ENCODE results near the gene MIOX. TPM values are rescaled to one million over a fixed set of nuclear protein-coding genes. Genes with fewer than 3 reads are reported as not detected.
A peak's percentile ranks its signal among the peaks of the same experiment; 100 is the strongest.

MIOX gene
- total RNA-seq, 1 donor from 2014 or later, result not detected

DNA sequence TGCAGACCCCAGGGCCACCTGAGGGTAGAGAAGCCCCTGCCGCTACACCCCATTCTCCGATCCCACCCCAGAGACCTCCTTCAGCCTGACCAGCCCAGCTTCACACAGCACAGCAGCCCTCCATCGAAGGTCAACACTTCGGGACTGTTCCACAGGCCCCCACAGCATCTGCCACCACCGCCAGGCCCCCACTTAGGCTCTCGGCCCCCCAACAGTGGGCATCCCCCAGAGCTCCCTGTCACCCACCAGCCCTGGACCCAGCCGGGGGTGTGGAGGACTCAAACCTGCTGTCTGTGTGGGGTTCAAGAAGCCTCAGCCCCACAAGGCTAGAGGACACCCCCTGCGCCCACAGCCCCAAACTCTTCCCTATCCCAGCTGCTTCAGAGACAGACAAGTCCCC, 18.0 kb upstream of the MIOX start:
- Histone ChIP-seq H3K27ac (replicated peaks) (no peak overlapping the region), H3K27me3 (ENCODE audit: low read depth) (no peaks in the 10 kb centered on the region)

DNA sequence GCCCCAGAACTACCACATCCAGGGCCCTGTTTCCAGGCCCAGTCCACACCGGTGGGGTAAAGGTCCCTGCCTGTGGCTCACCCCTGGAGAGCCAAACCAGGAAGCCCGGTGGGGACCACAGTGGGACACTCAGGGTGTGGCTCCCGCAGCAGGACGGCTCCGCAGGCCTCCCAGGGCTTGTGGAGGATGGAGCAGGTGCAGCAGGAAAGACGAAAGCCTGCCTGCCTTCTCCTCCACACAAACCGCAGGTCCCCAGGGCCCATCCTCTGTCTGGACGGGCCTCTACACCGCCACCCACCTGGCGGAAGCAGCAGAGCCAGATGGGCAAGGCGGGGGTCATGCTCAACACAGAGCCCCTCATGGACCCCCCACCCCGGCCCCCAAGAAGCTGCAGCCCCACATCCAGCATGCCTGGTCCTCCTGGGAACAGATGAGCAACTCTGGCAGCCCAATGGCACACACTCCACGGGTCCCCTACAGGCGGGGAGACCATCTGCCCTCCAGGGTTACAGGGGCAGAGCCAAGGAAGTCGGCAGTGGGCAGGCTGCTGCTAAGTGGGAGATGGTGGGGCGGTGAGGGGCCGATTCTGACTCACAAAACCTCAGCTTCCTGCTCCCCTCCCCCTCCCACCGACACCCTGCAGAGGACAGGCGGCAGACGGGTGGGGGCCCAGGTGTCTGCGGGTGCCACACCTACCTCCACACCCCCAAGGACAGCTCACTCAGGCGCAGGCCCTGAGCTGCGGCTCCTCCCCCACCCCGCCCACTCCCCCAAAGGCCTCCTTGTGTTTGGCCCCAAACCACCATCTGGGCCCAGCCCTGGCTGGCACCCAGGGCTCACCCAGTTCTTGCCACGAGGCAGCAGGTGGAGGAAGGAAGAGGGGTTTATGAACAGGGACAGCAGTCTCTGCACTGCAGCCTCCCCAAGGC, 17.0 kb upstream of the MIOX start:
- intact Hi-C loops (cut with micrococcal nuclease), result no loop called here
- TF ChIP-seq, protein P1, sequence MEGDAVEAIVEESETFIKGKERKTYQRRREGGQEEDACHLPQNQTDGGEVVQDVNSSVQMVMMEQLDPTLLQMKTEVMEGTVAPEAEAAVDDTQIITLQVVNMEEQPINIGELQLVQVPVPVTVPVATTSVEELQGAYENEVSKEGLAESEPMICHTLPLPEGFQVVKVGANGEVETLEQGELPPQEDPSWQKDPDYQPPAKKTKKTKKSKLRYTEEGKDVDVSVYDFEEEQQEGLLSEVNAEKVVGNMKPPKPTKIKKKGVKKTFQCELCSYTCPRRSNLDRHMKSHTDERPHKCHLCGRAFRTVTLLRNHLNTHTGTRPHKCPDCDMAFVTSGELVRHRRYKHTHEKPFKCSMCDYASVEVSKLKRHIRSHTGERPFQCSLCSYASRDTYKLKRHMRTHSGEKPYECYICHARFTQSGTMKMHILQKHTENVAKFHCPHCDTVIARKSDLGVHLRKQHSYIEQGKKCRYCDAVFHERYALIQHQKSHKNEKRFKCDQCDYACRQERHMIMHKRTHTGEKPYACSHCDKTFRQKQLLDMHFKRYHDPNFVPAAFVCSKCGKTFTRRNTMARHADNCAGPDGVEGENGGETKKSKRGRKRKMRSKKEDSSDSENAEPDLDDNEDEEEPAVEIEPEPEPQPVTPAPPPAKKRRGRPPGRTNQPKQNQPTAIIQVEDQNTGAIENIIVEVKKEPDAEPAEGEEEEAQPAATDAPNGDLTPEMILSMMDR (IDR thresholded peaks at IDR 0.05; ENCODE audit: borderline replicate concordance), result no peak
- peak; percentile 41 for DNase-seq

More for the DNA sequence above, 18.0 kb upstream of the MIOX start:
- H3K4me3 ChIP-seq, result no peak overlapping the region
- no peak for DNase-seq
- TF ChIP-seq, protein P1 (IDR thresholded peaks at IDR 0.05; ENCODE audit: borderline replicate concordance), result no peak
- no peaks in the 10 kb centered on the region for H3K9me3 ChIP-seq (replicated peaks)
- peaks cover 45% of the 10 kb centered on the region for H3K36me3 ChIP-seq
- intact Hi-C loops (cut with micrococcal nuclease), result no loop called here
- peaks cover 56% of the 10 kb centered on the region for H3K4me1 ChIP-seq

DNA sequence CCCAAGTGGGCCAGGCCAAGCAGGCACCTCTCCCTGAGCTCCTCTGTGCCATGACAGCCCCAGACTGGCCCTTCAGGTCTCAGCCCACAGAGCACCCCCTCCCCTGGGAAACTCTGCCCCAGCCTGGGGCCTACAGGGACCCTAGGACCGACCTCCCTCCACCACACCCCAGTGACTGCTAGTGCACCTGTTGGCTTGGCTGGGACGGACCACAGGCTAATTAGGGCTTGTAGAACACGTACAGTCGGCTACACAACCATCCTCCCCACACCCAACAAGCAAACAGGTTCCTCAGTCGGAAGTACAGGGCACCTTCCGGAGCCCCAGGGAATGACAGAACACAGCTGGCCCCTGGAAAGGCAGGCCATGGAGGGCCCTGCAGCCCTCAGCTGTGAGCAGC, 16.2 kb upstream of the MIOX start:
- H3K4me3 ChIP-seq, result no peak overlapping the region
- TF ChIP-seq, protein P1 (IDR thresholded peaks at IDR 0.05; ENCODE audit: borderline replicate concordance), result no peak
- intact Hi-C loops (cut with micrococcal nuclease), result no loop called here
- no peak overlapping the region for H3K27ac ChIP-seq (replicated peaks)
- no peak for DNase-seq
- H3K27me3 ChIP-seq (ENCODE audit: low read depth), result no peaks in the 10 kb centered on the region
- no peaks in the 10 kb centered on the region for H3K9me3 ChIP-seq (replicated peaks)
- peaks cover 71% of the 10 kb centered on the region for H3K4me1 ChIP-seq
- H3K36me3 ChIP-seq, result peaks cover 26% of the 10 kb centered on the region

More for the DNA sequence above, 17.0 kb upstream of the MIOX start:
- no peak overlapping the region for H3K4me3 ChIP-seq
- no peaks in the 10 kb centered on the region for H3K9me3 ChIP-seq (replicated peaks)
- H3K27ac ChIP-seq (replicated peaks), result no peak overlapping the region
- no peaks in the 10 kb centered on the region for H3K27me3 ChIP-seq (ENCODE audit: low read depth)
- H3K4me1 ChIP-seq, result peaks cover 66% of the 10 kb centered on the region
- H3K36me3 ChIP-seq, result peaks cover 35% of the 10 kb centered on the region

DNA sequence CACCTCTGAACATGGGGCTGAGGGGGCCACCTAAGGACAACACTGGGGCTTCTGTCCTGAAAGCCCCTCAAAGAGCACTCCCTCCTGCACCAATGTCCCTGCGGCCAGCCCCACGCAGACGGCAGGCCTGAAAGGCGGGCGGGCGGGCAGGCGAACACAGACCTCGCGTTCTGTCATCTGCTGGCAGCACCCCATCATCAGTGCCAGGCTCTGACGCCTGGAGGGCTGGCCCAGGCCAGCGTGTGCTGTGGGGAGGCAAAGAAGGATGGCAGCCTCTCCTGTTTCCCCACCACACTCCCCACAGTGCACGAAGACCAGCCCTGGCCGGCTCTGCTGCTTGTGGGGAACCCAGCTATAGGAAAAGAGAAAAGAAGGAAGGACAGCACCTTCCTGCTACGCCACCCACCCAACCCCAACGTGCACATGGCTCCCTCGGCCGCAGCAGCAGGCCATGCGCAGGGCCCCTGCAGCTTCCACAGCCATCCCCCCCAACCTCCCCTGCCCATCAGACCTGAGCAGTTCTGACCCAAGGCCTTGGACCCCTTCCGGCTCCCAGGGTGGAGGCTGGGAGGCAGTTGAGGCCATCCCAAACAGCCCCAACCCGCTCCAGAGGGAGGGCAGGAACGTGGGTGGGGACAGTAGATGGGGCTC, 15.3 kb upstream of the MIOX start:
- TF ChIP-seq, protein P1 (IDR thresholded peaks at IDR 0.05; ENCODE audit: borderline replicate concordance), result no peak
- Histone ChIP-seq H3K27me3 (ENCODE audit: low read depth) (no peaks in the 10 kb centered on the region), H3K4me1 (peaks cover 73% of the 10 kb centered on the region), H3K27ac (replicated peaks) (no peak overlapping the region), H3K36me3 (peaks cover 18% of the 10 kb centered on the region), H3K9me3 (replicated peaks) (no peaks in the 10 kb centered on the region), H3K4me3 (no peak overlapping the region)
- intact Hi-C loops (cut with micrococcal nuclease), result no loop called here
- no peak for DNase-seq

DNA sequence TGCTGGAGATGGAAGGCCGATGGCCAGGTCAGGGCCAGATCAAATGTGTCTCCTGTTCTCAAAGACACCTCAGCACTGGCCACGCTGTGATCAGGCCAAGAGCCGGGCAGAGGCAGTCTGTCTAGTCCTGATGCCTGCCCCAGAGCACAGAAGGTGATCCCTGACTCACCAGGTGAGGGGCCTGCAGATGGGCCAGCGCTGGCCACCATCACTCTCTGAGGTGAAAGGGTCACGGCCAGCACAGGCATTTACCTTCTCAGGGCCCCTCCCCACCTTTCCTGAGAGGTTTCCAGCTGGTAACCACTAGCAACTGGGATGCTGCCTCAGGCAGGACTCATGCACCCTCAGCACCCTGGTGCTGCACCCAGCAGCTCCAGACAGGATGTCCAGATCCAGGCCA, 14.7 kb upstream of the MIOX start:
- Histone ChIP-seq H3K27ac (replicated peaks) (no peak overlapping the region), H3K27me3 (ENCODE audit: low read depth) (no peaks in the 10 kb centered on the region), H3K36me3 (peaks cover 11% of the 10 kb centered on the region), H3K9me3 (replicated peaks) (no peaks in the 10 kb centered on the region), H3K4me3 (no peak overlapping the region), H3K4me1 (peaks cover 73% of the 10 kb centered on the region)
- TF ChIP-seq, protein P1 (IDR thresholded peaks at IDR 0.05; ENCODE audit: borderline replicate concordance), result no peak
- no peak for DNase-seq
- intact Hi-C loops (cut with micrococcal nuclease), result no loop called here

Measured in left ventricle myocardium inferior (tissue), 1 donor.